PC-9 (cell line): ENCODE data around the gene MCM8.

Source experiments
- EZH2 ChIP-seq: fragments of 200-600 bp; sonication (generic); IDR thresholded peaks from 2 replicates; pipeline ENCODE4 v1.8.0; 2017; ENCODE audit warnings: antibody characterized with exemption, low read depth
- TF ChIP-seq, protein P1 (sequence below): fragments of 200-600 bp; sonication (generic); conservative IDR thresholded peaks from 2 replicates; pipeline ENCODE4 v1.6.1; 2017; ENCODE audit warnings: mixed run types, antibody characterized with exemption, mild to moderate bottlenecking, moderate library complexity

DNA sequence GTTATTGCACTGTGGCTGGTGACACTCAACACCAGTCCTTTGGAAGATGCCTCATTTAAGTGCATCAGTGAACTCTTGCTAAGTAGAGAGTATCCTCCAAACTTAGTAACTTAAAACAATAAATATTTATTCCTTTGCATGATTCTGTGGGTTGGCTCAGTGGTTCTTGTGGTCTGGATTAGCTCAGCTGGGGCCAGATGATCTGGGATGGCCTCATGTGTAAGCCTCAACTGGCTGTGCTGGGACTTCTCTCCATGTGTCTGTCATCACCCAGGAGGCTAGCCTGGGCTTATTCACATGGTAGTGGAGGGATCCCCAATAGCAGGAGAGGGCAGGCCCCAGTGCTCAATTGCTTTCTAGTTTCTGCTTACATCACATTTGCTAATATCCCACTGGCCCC lies 95.1 kb downstream of the MCM8 start:
- TF ChIP-seq, protein P1, sequence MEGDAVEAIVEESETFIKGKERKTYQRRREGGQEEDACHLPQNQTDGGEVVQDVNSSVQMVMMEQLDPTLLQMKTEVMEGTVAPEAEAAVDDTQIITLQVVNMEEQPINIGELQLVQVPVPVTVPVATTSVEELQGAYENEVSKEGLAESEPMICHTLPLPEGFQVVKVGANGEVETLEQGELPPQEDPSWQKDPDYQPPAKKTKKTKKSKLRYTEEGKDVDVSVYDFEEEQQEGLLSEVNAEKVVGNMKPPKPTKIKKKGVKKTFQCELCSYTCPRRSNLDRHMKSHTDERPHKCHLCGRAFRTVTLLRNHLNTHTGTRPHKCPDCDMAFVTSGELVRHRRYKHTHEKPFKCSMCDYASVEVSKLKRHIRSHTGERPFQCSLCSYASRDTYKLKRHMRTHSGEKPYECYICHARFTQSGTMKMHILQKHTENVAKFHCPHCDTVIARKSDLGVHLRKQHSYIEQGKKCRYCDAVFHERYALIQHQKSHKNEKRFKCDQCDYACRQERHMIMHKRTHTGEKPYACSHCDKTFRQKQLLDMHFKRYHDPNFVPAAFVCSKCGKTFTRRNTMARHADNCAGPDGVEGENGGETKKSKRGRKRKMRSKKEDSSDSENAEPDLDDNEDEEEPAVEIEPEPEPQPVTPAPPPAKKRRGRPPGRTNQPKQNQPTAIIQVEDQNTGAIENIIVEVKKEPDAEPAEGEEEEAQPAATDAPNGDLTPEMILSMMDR: no peak
- TF ChIP-seq EZH2: no peak
